Karpas-422 (cell line): ENCODE data around the gene GH1. TPM values are rescaled to one million over a fixed set of nuclear protein-coding genes. Genes with fewer than 3 reads are reported as not detected.
A peak's percentile ranks its signal among the peaks of the same experiment; 100 is the strongest.

Source experiments
- DNase-seq: peaks from one replicate; pipeline ENCODE4 v3.0.0-alpha.2; 2015
- H2AFZ ChIP-seq: fragments of 200-600 bp; sonication (generic); 2 replicates; pipeline ENCODE4 v1.6.1; 2014; ENCODE audit warnings: antibody characterized with exemption, low read length, mixed read lengths
- H3K27ac ChIP-seq: fragments of 200-600 bp; sonication (generic); 2 replicates; pipeline ENCODE4 v1.5.1; 2014; ENCODE audit warnings: mild to moderate bottlenecking, low read length, moderate library complexity
- H3K27me3 ChIP-seq: fragments of 200-600 bp; sonication (generic); 2 replicates; pipeline ENCODE4 v1.6.1; 2014; ENCODE audit warnings: low read length, mixed read lengths
- H3K36me3 ChIP-seq: fragments of 200-600 bp; sonication (generic); 2 replicates; pipeline ENCODE4 v1.6.1; 2014; ENCODE audit warnings: low read length, mixed read lengths; ENCODE audit not compliant: insufficient read depth
- H3K4me1 ChIP-seq: fragments of 200-600 bp; sonication (generic); 2 replicates; pipeline ENCODE4 v1.6.1; 2014; ENCODE audit warnings: mild to moderate bottlenecking, low read length, mixed read lengths
- H3K4me2 ChIP-seq: fragments of 200-600 bp; sonication (generic); 2 replicates; pipeline ENCODE4 v1.6.1; 2014; ENCODE audit warnings: low read length, low read depth, mild to moderate bottlenecking; ENCODE audit not compliant: poor library complexity, severe bottlenecking
- H3K4me3 ChIP-seq: fragments of 200-600 bp; sonication (generic); 2 replicates; pipeline ENCODE4 v1.5.1; 2014; ENCODE audit warnings: mild to moderate bottlenecking, antibody characterized with exemption, low read length, mixed read lengths
- H3K79me2 ChIP-seq: fragments of 200-600 bp; sonication (generic); 2 replicates; pipeline ENCODE4 v1.6.1; 2014; ENCODE audit warnings: mild to moderate bottlenecking, low read length, mixed read lengths
- H3K9ac ChIP-seq: fragments of 200-600 bp; sonication (generic); 2 replicates; pipeline ENCODE4 v1.6.0; 2014; ENCODE audit warnings: low read length
- H3K9me2 ChIP-seq: fragments of 200-600 bp; sonication (generic), shearing (Covaris generic); replicated peaks from 2 replicates; pipeline ENCODE4 v1.6.0; 2014; ENCODE audit warnings: mild to moderate bottlenecking, low read length, moderate library complexity; ENCODE audit not compliant: insufficient read depth
- H3K9me3 ChIP-seq: fragments of 300-700, 200-600 bp; sonication (generic); 2 replicates; pipeline ENCODE4 v1.6.1; 2014; ENCODE audit warnings: low read length, mixed read lengths
- H4K20me1 ChIP-seq: fragments of 200-600 bp; sonication (generic); 2 replicates; pipeline ENCODE4 v1.6.1; 2014; ENCODE audit warnings: mild to moderate bottlenecking, antibody characterized with exemption, low read length, low read depth; ENCODE audit not compliant: insufficient read depth
- total RNA-seq: library from RNA; depleted of rRNA; stranded (reverse); fragments of >200 nt; shearing (Covaris generic); gene quantifications from 2 replicates; pipeline ENCODE4 v1.2.3, GENCODE V29; 2014; ENCODE audit warnings: low replicate concordance

GH1 gene
- total RNA-seq, 1 experiment from 2014 or later = not detected

GRCh38 chr17:63956296-63956920 is 37.8 kb upstream of the GH1 start:
- DNase-seq = no peak
- Histone ChIP-seq H3K4me3 (no peak overlapping the region), H3K4me2 (no peak overlapping the region), H3K9me2 (no peaks in the 10 kb centered on the region), H3K9ac (no peak overlapping the region), H2AFZ (no peak overlapping the region), H3K27ac (no peak overlapping the region), H3K36me3 (no peaks in the 10 kb centered on the region), H3K79me2 (no peaks in the 10 kb centered on the region), H3K27me3 (no peaks in the 10 kb centered on the region), H3K9me3 (no peaks in the 10 kb centered on the region), H4K20me1 (no peaks in the 10 kb centered on the region), H3K4me1 (peaks cover 25% of the 10 kb centered on the region)

- no peaks in the 10 kb centered on the region for H4K20me1 ChIP-seq
Measured at GRCh38 chr17:63955791-63956190, 37.2 kb upstream of the GH1 start.

GRCh38 chr17:63955232-63955631 is 36.6 kb upstream of the GH1 start:
- Histone ChIP-seq H3K9me2 (no peaks in the 10 kb centered on the region), H4K20me1 (no peaks in the 10 kb centered on the region), H3K36me3 (no peaks in the 10 kb centered on the region), H2AFZ (no peak overlapping the region), H3K9ac (0 out of 2 replicates have a peak overlapping the region, but pooled peaks have one; percentile 65), H3K4me1 (peaks cover 25% of the 10 kb centered on the region), H3K27me3 (no peaks in the 10 kb centered on the region), H3K27ac (0 out of 2 replicates have a peak overlapping the region, but pooled peaks have one; percentile 81), H3K9me3 (no peaks in the 10 kb centered on the region), H3K79me2 (no peaks in the 10 kb centered on the region), H3K4me2 (no peak overlapping the region), H3K4me3 (no peak overlapping the region)
- no peak for DNase-seq

More at GRCh38 chr17:63955791-63956190, 37.2 kb upstream of the GH1 start:
- peaks cover 25% of the 10 kb centered on the region for H3K4me1 ChIP-seq
- H3K79me2 ChIP-seq = no peaks in the 10 kb centered on the region
- H3K9me2 ChIP-seq = no peaks in the 10 kb centered on the region
- no peak for DNase-seq
- no peaks in the 10 kb centered on the region for H3K36me3 ChIP-seq
- no peak overlapping the region for H3K27ac ChIP-seq
- H2AFZ ChIP-seq = no peak overlapping the region
- no peaks in the 10 kb centered on the region for H3K27me3 ChIP-seq
- H3K9ac ChIP-seq = no peak overlapping the region
- no peaks in the 10 kb centered on the region for H3K9me3 ChIP-seq
- H3K4me2 ChIP-seq = no peak overlapping the region
- H3K4me3 ChIP-seq = no peak overlapping the region

- H3K9ac ChIP-seq = peak overlapping the region; percentile 65
- H3K79me2 ChIP-seq = no peaks in the 10 kb centered on the region
- peak overlapping the region; percentile 81 for H3K27ac ChIP-seq
- no peaks in the 10 kb centered on the region for H3K36me3 ChIP-seq
- DNase-seq = peak; percentile 86
- H3K9me2 ChIP-seq = no peaks in the 10 kb centered on the region
- no peaks in the 10 kb centered on the region for H3K27me3 ChIP-seq
- H3K4me2 ChIP-seq = peak overlapping the region; percentile 73
- no peaks in the 10 kb centered on the region for H3K9me3 ChIP-seq
- H4K20me1 ChIP-seq = no peaks in the 10 kb centered on the region
- H3K4me1 ChIP-seq = peaks cover 25% of the 10 kb centered on the region
- H2AFZ ChIP-seq = peak overlapping the region; percentile 85
- H3K4me3 ChIP-seq = peak overlapping the region; percentile 53
Measured at GRCh38 chr17:63954402-63955063, 35.9 kb upstream of the GH1 start.

- H2AFZ ChIP-seq = no peak overlapping the region
- no peaks in the 10 kb centered on the region for H3K9me3 ChIP-seq
- H3K4me2 ChIP-seq = no peak overlapping the region
- H3K4me3 ChIP-seq = no peak overlapping the region
- H3K4me1 ChIP-seq = peaks cover 33% of the 10 kb centered on the region
- no peaks in the 10 kb centered on the region for H3K27me3 ChIP-seq
- H3K79me2 ChIP-seq = no peaks in the 10 kb centered on the region
- no peak overlapping the region for H3K9ac ChIP-seq
- H3K36me3 ChIP-seq = no peaks in the 10 kb centered on the region
- H3K27ac ChIP-seq = no peak overlapping the region
- H3K9me2 ChIP-seq = no peaks in the 10 kb centered on the region
- DNase-seq = peak; percentile 91
- no peaks in the 10 kb centered on the region for H4K20me1 ChIP-seq
Measured at GRCh38 chr17:63950940-63951907, 32.6 kb upstream of the GH1 start.

- Histone ChIP-seq H3K9me3 (no peaks in the 10 kb centered on the region), H3K27ac (no peak overlapping the region), H3K9me2 (no peaks in the 10 kb centered on the region), H2AFZ (no peak overlapping the region), H4K20me1 (no peaks in the 10 kb centered on the region), H3K4me3 (no peak overlapping the region), H3K27me3 (no peaks in the 10 kb centered on the region), H3K9ac (no peak overlapping the region), H3K36me3 (no peaks in the 10 kb centered on the region), H3K4me1 (peaks cover 35% of the 10 kb centered on the region), H3K79me2 (no peaks in the 10 kb centered on the region), H3K4me2 (no peak overlapping the region)
- DNase-seq = no peak
Measured at GRCh38 chr17:63949576-63950250, 31.1 kb upstream of the GH1 start.

GRCh38 chr17:63948521-63948920 is 29.9 kb upstream of the GH1 start:
- Histone ChIP-seq H3K4me1 (peaks cover 24% of the 10 kb centered on the region), H3K27ac (no peak overlapping the region), H3K9me3 (no peaks in the 10 kb centered on the region), H3K4me2 (no peak overlapping the region), H3K9ac (no peak overlapping the region), H3K9me2 (no peaks in the 10 kb centered on the region), H3K4me3 (no peak overlapping the region), H3K27me3 (no peaks in the 10 kb centered on the region), H3K79me2 (no peaks in the 10 kb centered on the region), H4K20me1 (no peaks in the 10 kb centered on the region), H2AFZ (no peak overlapping the region), H3K36me3 (no peaks in the 10 kb centered on the region)
- DNase-seq = no peak
